ENCODE measurements around the gene SORL1.

Gene SORL1

GRCh38 chr11:121671283-121672168 lies 219.4 kb downstream of the SORL1 start:
- peak overlapping the region; percentile 86 for H3K27ac ChIP-seq
- H3K79me2 ChIP-seq = no peaks in the 10 kb centered on the region
- H3K4me3 ChIP-seq (ENCODE audit: low read depth, low read length) = no peak overlapping the region
- no peaks in the 10 kb centered on the region for H3K36me3 ChIP-seq (ENCODE audit: control insufficient read depth, insufficient read depth, low read length)
- no peaks in the 10 kb centered on the region for H3K9me3 ChIP-seq (ENCODE audit: control insufficient read depth, low read length)
- H3K4me1 ChIP-seq = peaks cover 7% of the 10 kb centered on the region
- H3K27me3 ChIP-seq (ENCODE audit: control insufficient read depth, insufficient read depth, low read length) = no peaks in the 10 kb centered on the region
- peak overlapping the region; percentile 62 for H2AFZ ChIP-seq
- TF ChIP-seq CTCF (IDR thresholded peaks at IDR 0.05) = no peak
- H3K9ac ChIP-seq = no peak overlapping the region
- H3K4me2 ChIP-seq (ENCODE audit: low read length) = no peak overlapping the region

- H3K9ac ChIP-seq = no peak overlapping the region
- no peak overlapping the region for H3K4me2 ChIP-seq (ENCODE audit: low read length)
- H3K4me1 ChIP-seq = peaks cover 7% of the 10 kb centered on the region
- H3K9me3 ChIP-seq (ENCODE audit: control insufficient read depth, low read length) = no peaks in the 10 kb centered on the region
- no peaks in the 10 kb centered on the region for H3K79me2 ChIP-seq
- peak overlapping the region; percentile 86 for H3K27ac ChIP-seq
- no peak overlapping the region for H3K4me3 ChIP-seq (ENCODE audit: low read depth, low read length)
- H3K27me3 ChIP-seq (ENCODE audit: control insufficient read depth, insufficient read depth, low read length) = no peaks in the 10 kb centered on the region
- no peak for TF ChIP-seq CTCF (IDR thresholded peaks at IDR 0.05)
- H3K36me3 ChIP-seq (ENCODE audit: control insufficient read depth, insufficient read depth, low read length) = no peaks in the 10 kb centered on the region
- peak overlapping the region; percentile 33 for H2AFZ ChIP-seq
These were observed 220.7 kb downstream of the SORL1 start for GRCh38 chr11:121672630-121673487.

- H3K9ac ChIP-seq = no peak overlapping the region
- H3K4me3 ChIP-seq (ENCODE audit: low read depth, low read length) = no peak overlapping the region
- no peak overlapping the region for H3K27ac ChIP-seq
- no peak overlapping the region for H3K4me2 ChIP-seq (ENCODE audit: low read length)
- H3K4me1 ChIP-seq = no peaks in the 10 kb centered on the region
- H3K9me3 ChIP-seq (ENCODE audit: control insufficient read depth, low read length) = no peaks in the 10 kb centered on the region
- H2AFZ ChIP-seq = no peak overlapping the region
- no peak for TF ChIP-seq CTCF (IDR thresholded peaks at IDR 0.05)
- H3K36me3 ChIP-seq (ENCODE audit: control insufficient read depth, insufficient read depth, low read length) = no peaks in the 10 kb centered on the region
- H3K27me3 ChIP-seq (ENCODE audit: control insufficient read depth, insufficient read depth, low read length) = no peaks in the 10 kb centered on the region
- H3K79me2 ChIP-seq = no peaks in the 10 kb centered on the region
These were observed 229.6 kb downstream of the SORL1 start for GRCh38 chr11:121681550-121682268.
